GM12873 (cell line): ENCODE data around the gene GPR108.

Source experiments
- TF ChIP-seq, protein P1 (sequence below): IDR thresholded peaks from 2 replicates; pipeline ENCODE4 v1.5.1; 2012; ENCODE audit warnings: low read depth, mild to moderate bottlenecking, moderate library complexity, low read length, control low read depth; ENCODE audit not compliant: insufficient read depth; ENCODE audit errors: missing control alignments

GPR108 gene

DNA sequence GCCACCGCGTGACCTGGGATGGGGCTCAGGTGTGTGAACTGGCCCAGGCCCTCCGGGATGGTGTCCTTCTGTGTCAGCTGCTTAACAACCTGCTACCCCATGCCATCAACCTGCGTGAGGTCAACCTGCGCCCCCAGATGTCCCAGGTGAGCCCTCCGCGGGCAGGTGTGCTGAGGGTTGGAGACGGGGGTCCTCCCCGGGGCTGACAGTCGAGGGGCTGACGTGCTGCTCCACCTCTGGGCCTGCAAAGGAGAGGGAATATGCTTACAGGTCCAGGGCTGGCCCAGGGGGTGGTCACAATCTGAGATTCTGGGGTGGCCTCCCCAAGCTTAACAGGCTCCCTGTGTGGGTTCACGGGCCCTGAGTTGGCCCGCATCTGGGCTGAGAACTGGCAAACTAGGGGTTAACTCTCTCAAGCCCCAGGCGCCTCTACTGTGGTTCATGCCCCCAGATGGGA, 35.5 kb upstream of the GPR108 start:
- TF ChIP-seq, protein P1, sequence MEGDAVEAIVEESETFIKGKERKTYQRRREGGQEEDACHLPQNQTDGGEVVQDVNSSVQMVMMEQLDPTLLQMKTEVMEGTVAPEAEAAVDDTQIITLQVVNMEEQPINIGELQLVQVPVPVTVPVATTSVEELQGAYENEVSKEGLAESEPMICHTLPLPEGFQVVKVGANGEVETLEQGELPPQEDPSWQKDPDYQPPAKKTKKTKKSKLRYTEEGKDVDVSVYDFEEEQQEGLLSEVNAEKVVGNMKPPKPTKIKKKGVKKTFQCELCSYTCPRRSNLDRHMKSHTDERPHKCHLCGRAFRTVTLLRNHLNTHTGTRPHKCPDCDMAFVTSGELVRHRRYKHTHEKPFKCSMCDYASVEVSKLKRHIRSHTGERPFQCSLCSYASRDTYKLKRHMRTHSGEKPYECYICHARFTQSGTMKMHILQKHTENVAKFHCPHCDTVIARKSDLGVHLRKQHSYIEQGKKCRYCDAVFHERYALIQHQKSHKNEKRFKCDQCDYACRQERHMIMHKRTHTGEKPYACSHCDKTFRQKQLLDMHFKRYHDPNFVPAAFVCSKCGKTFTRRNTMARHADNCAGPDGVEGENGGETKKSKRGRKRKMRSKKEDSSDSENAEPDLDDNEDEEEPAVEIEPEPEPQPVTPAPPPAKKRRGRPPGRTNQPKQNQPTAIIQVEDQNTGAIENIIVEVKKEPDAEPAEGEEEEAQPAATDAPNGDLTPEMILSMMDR = no peak

GRCh38 chr19:6772028-6772865, 34.9 kb upstream of the GPR108 start, which contains the start of gene VAV1:
VAV1 (plus strand) TSS chr19:6772708; CDS start chr19:6772808, 100 bp downstream.
- TF ChIP-seq, protein P1 = peak; percentile 80

GRCh38 chr19:6769006-6769619, 31.7 kb upstream of the GPR108 start:
- TF ChIP-seq, protein P1 = peak; percentile 19

GRCh38 chr19:6768236-6768785, 30.9 kb upstream of the GPR108 start:
- TF ChIP-seq, protein P1 = no peak

DNA sequence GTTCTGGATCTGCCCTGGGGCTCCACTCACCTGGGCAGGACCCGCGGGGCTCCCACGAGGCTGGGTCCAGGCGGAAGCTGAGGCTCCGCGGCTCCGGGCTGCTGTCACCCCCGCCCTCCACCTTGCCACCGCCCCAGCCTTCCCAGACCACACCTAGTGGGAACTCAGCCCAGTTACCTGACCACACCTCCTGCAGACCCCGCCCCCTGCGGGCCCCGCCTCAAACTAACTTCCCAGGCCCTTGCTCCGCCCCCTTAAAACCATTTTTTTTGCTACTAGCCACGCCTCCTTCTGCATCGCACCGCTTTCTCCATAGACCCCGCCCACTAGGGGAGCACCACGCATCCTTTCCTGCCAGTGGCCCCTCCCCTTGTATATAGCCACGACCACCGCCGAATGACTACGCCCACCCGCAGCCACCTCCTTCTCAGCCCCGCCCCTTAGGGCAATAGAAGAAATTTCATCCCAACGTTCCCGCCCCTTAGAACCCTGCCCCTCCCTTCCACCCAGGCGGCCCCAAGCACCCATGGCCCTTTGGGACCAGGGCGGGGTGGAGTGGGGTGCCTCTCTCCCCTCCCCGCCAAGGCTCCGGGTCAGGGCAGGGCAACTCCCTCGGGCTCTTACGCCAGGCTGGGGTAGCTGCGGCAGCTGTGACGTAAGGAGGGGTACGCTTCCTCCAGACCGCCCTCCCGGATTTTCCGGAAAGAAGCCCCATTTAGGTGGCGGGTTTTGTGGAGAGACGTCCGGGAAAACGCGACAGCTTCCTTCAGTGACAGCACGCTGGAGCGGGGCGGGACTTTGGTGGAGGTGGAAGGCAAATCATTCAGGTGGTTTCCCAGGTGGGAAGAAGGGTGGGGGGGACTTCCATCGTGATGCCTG, 30.2 kb upstream of the GPR108 start, which contains the start of gene SH2D3A:
TSS of gene SH2D3A (minus strand) at position 79 of the 879 bp plus-strand sequence. CDS start 3,687 bp downstream, outside the sequence.
- TF ChIP-seq, protein P1 = no peak

- TF ChIP-seq, protein P1 = no peak
Measured at GRCh38 chr19:6767081-6767356, 29.6 kb upstream of the GPR108 start.
